GM21447 (cell line): ENCODE measurements around the gene PCSK5.
"Not testable (repeated sequence)": the region's sequence is repeated elsewhere in the genome, so short reads cannot be mapped to it uniquely, and the experiment has no call there.

Experiments used
- ATAC-seq: cut with Tn5 transposase; IDR thresholded peaks from one replicate; pipeline ENCODE4 v1.9.1; 2021; ENCODE audit not compliant: unreplicated experiment

Gene PCSK5

GRCh38 chr9:76296561-76297310 is 406.3 kb downstream of the PCSK5 start:
- ATAC-seq: no peak

- ATAC-seq: no peak
These were observed 407.3 kb downstream of the PCSK5 start for GRCh38 chr9:76297721-76298239.

GRCh38 chr9:76298521-76299144 is 408.2 kb downstream of the PCSK5 start:
- ATAC-seq: no peak

- ATAC-seq: no peak
These were observed 412.1 kb downstream of the PCSK5 start for GRCh38 chr9:76302543-76302942.

- peak; percentile 70 for ATAC-seq
These were observed 412.6 kb downstream of the PCSK5 start for GRCh38 chr9:76302947-76303550.

GRCh38 chr9:76307047-76307446 is 416.6 kb downstream of the PCSK5 start:
- ATAC-seq: not testable (repeated sequence)

- no peak for ATAC-seq
These were observed 420.1 kb downstream of the PCSK5 start for GRCh38 chr9:76310577-76310976.

- ATAC-seq: no peak
These were observed 420.5 kb downstream of the PCSK5 start for GRCh38 chr9:76310991-76311390.

- ATAC-seq: no peak
These were observed 421.1 kb downstream of the PCSK5 start for GRCh38 chr9:76311537-76311936.

- ATAC-seq: no peak
These were observed 423.3 kb downstream of the PCSK5 start for GRCh38 chr9:76313771-76314170.

GRCh38 chr9:76314321-76314720 is 423.8 kb downstream of the PCSK5 start:
- no peak for ATAC-seq

GRCh38 chr9:76316069-76316468 is 425.6 kb downstream of the PCSK5 start:
- ATAC-seq: no peak

- ATAC-seq: not testable (repeated sequence)
These were observed 429.0 kb downstream of the PCSK5 start for GRCh38 chr9:76319466-76319865.

GRCh38 chr9:76321195-76321828 is 430.8 kb downstream of the PCSK5 start:
- ATAC-seq: no peak

GRCh38 chr9:76322810-76323209 is 432.3 kb downstream of the PCSK5 start:
- ATAC-seq: no peak

- ATAC-seq: no peak
These were observed 433.0 kb downstream of the PCSK5 start for GRCh38 chr9:76323490-76323889.

- ATAC-seq: not testable (repeated sequence)
These were observed 433.6 kb downstream of the PCSK5 start for GRCh38 chr9:76324030-76324429.

GRCh38 chr9:76330034-76330433 is 439.6 kb downstream of the PCSK5 start:
- no peak for ATAC-seq

- ATAC-seq: no peak
These were observed 442.9 kb downstream of the PCSK5 start for GRCh38 chr9:76333388-76333787.

- no peak for ATAC-seq
These were observed 443.5 kb downstream of the PCSK5 start for GRCh38 chr9:76333964-76334363.

GRCh38 chr9:76336027-76336426 is 445.6 kb downstream of the PCSK5 start:
- no peak for ATAC-seq
